HepG2 (cell line): ENCODE data around the gene ARPC3. TPM values are rescaled to one million over a fixed set of nuclear protein-coding genes. Genes with fewer than 3 reads are reported as not detected.

Experiments used
- ATF5 ChIP-seq: sonication (generic); formaldehyde crosslinking; IDR thresholded peaks from 2 replicates; pipeline ENCODE4 v1.4.0; 2020; ENCODE audit warnings: mild to moderate bottlenecking, low read depth, missing genetic modification reagents
- CTCF ChIP-seq: sonication (generic); formaldehyde crosslinking; IDR thresholded peaks from 2 replicates; pipeline ENCODE4 v1.5.0; 2020; ENCODE audit warnings: mild to moderate bottlenecking, missing genetic modification reagents, moderate library complexity
- HMG20A ChIP-seq: IDR thresholded peaks from 2 replicates; pipeline ENCODE4 v1.6.1; 2016; ENCODE audit warnings: borderline replicate concordance
- KLF12 ChIP-seq: sonication (generic); formaldehyde crosslinking; IDR thresholded peaks from 2 replicates; pipeline ENCODE4 v1.4.0; 2020; ENCODE audit warnings: missing genetic modification reagents, borderline replicate concordance
- MAFG ChIP-seq: sonication (generic); formaldehyde crosslinking; IDR thresholded peaks from 2 replicates; pipeline ENCODE4 v1.5.1; 2020; ENCODE audit warnings: mild to moderate bottlenecking, missing genetic modification reagents
- MIER2 ChIP-seq: IDR thresholded peaks from 2 replicates; pipeline ENCODE4 v1.6.1; 2016; ENCODE audit warnings: missing biosample characterization, missing genetic modification reagents
- NFE2L1 ChIP-seq: sonication (generic); formaldehyde crosslinking; IDR thresholded peaks from 2 replicates; pipeline ENCODE4 v1.4.0; 2020; ENCODE audit warnings: missing genetic modification reagents, mild to moderate bottlenecking, borderline replicate concordance
- ZBTB10 ChIP-seq: sonication (generic); formaldehyde crosslinking; IDR thresholded peaks from 2 replicates; pipeline ENCODE4 v1.4.0; 2020; ENCODE audit warnings: missing genetic modification reagents, borderline replicate concordance
- ZBTB4 ChIP-seq: sonication (generic); formaldehyde crosslinking; IDR thresholded peaks from 2 replicates; pipeline ENCODE4 v1.4.0; 2020; ENCODE audit warnings: missing genetic modification reagents, mild to moderate bottlenecking, borderline replicate concordance
- ZNF335 ChIP-seq: sonication (generic); formaldehyde crosslinking; IDR thresholded peaks from 2 replicates; pipeline ENCODE4 v1.4.0; 2020; ENCODE audit warnings: missing genetic modification reagents
- ZNF549 ChIP-seq: sonication (generic); formaldehyde crosslinking; IDR thresholded peaks from 2 replicates; pipeline ENCODE4 v1.5.0; 2020; ENCODE audit warnings: missing genetic modification reagents
- ZNF576 ChIP-seq: sonication (generic); formaldehyde crosslinking; IDR thresholded peaks from 2 replicates; pipeline ENCODE4 v1.4.0; 2020; ENCODE audit warnings: mild to moderate bottlenecking, missing genetic modification reagents
- ZNF780A ChIP-seq: sonication (generic); formaldehyde crosslinking; IDR thresholded peaks from 2 replicates; pipeline ENCODE4 v1.8.0; 2022; ENCODE audit warnings: mild to moderate bottlenecking, missing genetic modification reagents, moderate library complexity
- ZSCAN30 ChIP-seq: sonication (generic); formaldehyde crosslinking; IDR thresholded peaks from 2 replicates; pipeline ENCODE4 v1.5.0; 2020; ENCODE audit warnings: mild to moderate bottlenecking, missing genetic modification reagents
- polyA plus RNA-seq, 8 experiments: library from polyadenylated mRNA; depleted of rRNA in 3 of 8; stranded (reverse) in 7 of 8; unstranded in 1 of 8; fragments of >200 nt; fragmentation: Illumina TruSeq in 4 of 8; extraction: Trizol in 4 of 8; gene quantifications; 2 replicates each; pipeline versions ENCODE4 v1.2.1 to v1.2.3, GENCODE V29; 2011 to 2016; ENCODE audit warnings: low read depth in 4 of 8, missing spikeins in 1 of 8, mixed read lengths in 1 of 8; ENCODE audit not compliant: insufficient read depth in 1 of 8
- total RNA-seq, 5 experiments: library from RNA; depleted of rRNA; stranded (reverse); fragments of >200 nt; fragmentation: Illumina TruSeq; extraction: Trizol; gene quantifications; 2 replicates each; pipeline ENCODE4 v1.2.3, GENCODE V29; 2016; ENCODE audit warnings: low read depth in 1 of 5
- TF ChIP-seq, protein P1 (sequence below): sonication (generic); formaldehyde crosslinking; IDR thresholded peaks from 2 replicates; pipeline ENCODE4 v1.4.0; 2020; ENCODE audit warnings: missing genetic modification reagents, mild to moderate bottlenecking, borderline replicate concordance

Gene ARPC3
- total and polyA plus RNA-seq, 2 of the 13 experiments (the other 11 are each of a cell fraction or from before 2014, with no cell fraction given): 32.7 to 234 TPM

DNA sequence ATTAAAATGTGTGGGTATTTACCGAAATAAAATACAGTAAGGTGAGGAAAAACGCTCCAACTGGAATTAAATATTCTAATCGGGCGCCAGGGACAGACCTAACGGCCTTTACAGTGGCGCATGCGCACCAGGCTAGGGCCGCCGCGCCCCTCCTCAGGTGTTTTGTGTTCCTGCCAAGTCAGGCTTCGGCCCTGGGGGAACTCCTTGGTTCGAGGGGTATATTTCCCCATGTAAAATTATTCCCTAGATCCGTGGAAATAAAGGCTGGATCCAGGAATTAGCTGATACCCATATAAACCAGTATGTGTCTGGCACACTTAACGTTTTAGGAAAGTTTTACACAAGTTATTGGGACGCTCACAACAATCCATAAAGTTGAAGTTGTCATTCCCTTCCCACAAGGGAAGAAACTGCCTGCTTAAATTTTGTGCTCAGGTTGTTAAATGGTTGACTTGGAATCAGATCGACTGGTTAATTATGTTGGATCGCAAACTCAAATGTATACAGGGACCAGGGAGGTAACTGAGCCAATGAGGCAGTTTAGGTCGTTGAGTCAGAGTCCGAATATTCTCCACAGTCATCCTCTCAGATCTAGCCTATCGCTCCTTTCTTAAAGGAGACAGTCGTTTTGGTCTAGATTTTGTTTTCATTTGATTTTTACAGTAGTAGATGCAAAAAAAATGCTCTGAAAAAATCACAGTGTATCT, 46.0 kb downstream of the ARPC3 start (continued):
- no peak for TF ChIP-seq ZBTB10 (CRISPR knock-in tag)
- TF ChIP-seq MAFG (CRISPR knock-in tag): no peak
- TF ChIP-seq ZNF549 (CRISPR knock-in tag): no peak
- TF ChIP-seq, protein P1, sequence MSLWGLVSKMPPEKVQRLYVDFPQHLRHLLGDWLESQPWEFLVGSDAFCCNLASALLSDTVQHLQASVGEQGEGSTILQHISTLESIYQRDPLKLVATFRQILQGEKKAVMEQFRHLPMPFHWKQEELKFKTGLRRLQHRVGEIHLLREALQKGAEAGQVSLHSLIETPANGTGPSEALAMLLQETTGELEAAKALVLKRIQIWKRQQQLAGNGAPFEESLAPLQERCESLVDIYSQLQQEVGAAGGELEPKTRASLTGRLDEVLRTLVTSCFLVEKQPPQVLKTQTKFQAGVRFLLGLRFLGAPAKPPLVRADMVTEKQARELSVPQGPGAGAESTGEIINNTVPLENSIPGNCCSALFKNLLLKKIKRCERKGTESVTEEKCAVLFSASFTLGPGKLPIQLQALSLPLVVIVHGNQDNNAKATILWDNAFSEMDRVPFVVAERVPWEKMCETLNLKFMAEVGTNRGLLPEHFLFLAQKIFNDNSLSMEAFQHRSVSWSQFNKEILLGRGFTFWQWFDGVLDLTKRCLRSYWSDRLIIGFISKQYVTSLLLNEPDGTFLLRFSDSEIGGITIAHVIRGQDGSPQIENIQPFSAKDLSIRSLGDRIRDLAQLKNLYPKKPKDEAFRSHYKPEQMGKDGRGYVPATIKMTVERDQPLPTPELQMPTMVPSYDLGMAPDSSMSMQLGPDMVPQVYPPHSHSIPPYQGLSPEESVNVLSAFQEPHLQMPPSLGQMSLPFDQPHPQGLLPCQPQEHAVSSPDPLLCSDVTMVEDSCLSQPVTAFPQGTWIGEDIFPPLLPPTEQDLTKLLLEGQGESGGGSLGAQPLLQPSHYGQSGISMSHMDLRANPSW (CRISPR knock-in tag): no peak
- no peak for TF ChIP-seq HMG20A (CRISPR knock-in tag)
- TF ChIP-seq ZBTB4 (CRISPR knock-in tag): no peak
- no peak for TF ChIP-seq ZSCAN30 (CRISPR knock-in tag)
- peak; percentile 99 for TF ChIP-seq ZNF335 (CRISPR knock-in tag)
- TF ChIP-seq MIER2 (CRISPR knock-in tag): no peak; the same call in 1 of the 2 replicates
- no peak for TF ChIP-seq ZNF780A (CRISPR knock-in tag)
- no peak for TF ChIP-seq CTCF (CRISPR knock-in tag)
- TF ChIP-seq KLF12 (CRISPR knock-in tag): no peak; the same call in 1 of the 2 replicates
- no peak for TF ChIP-seq ZNF576
- TF ChIP-seq NFE2L1 (CRISPR knock-in tag): no peak
- TF ChIP-seq ATF5 (CRISPR knock-in tag): no peak
